Ishikawa (cell line): Measurements from ENCODE around the gene KIAA1549.

ENCODE experiments used
- CREB1 ChIP-seq: IDR thresholded peaks from 2 replicates; pipeline ENCODE4 v1.6.1; 2012; ENCODE audit warnings: low read depth
- EP300 ChIP-seq: IDR thresholded peaks from 2 replicates; pipeline ENCODE4 v1.6.1; 2012; ENCODE audit warnings: borderline replicate concordance
- MAX ChIP-seq: IDR thresholded peaks from 2 replicates; pipeline ENCODE4 v1.6.1; 2012
- RAD21 ChIP-seq: IDR thresholded peaks from 2 replicates; pipeline ENCODE4 v1.6.1; 2012; ENCODE audit warnings: low read depth
- REST ChIP-seq: IDR thresholded peaks from 2 replicates; pipeline ENCODE4 v1.6.1; 2012; ENCODE audit warnings: low read depth, mild to moderate bottlenecking
- TAF1 ChIP-seq: IDR thresholded peaks from 2 replicates; pipeline ENCODE4 v1.6.1; 2012; ENCODE audit warnings: low read depth, mild to moderate bottlenecking
- TEAD4 ChIP-seq: IDR thresholded peaks from 2 replicates; pipeline ENCODE4 v1.6.1; 2012
- YY1 ChIP-seq: IDR thresholded peaks from 2 replicates; pipeline ENCODE4 v1.6.1; 2012; ENCODE audit warnings: low read depth
- ZBTB7A ChIP-seq: IDR thresholded peaks from 2 replicates; pipeline ENCODE4 v1.6.1; 2012; ENCODE audit warnings: low read depth

GRCh38 chr7:138880881-138881578 lies 100.2 kb downstream of the KIAA1549 start:
- TF ChIP-seq TEAD4 (no peak), MAX (no peak), REST (no peak), YY1 (no peak), CREB1 (no peak), ZBTB7A (no peak), EP300 (no peak), TAF1 (no peak), RAD21 (no peak)
